Fibroblast of pulmonary artery (primary cell): Measurements from ENCODE around the gene ORC2.
"Not testable (repeated sequence)": the region's sequence is repeated elsewhere in the genome, so short reads cannot be mapped to it uniquely, and the experiment has no call there.

Source experiments
- DNase-seq: peaks from one replicate; pipeline ENCODE4 v3.0.0-alpha.2; 2010; ENCODE audit warnings: low read depth
- H3K4me3 ChIP-seq: replicated peaks from 2 replicates; pipeline ENCODE4 v1.5.1; 2011; ENCODE audit warnings: low read depth, mild to moderate bottlenecking, control low read depth, low read length, moderate library complexity
- TF ChIP-seq, protein P1 (sequence below): IDR thresholded peaks from 2 replicates; pipeline ENCODE4 v1.5.1; 2011; ENCODE audit warnings: mild to moderate bottlenecking, control low read depth, low read length, inconsistent platforms; ENCODE audit errors: missing control alignments

Gene ORC2

GRCh38 chr2:200901459-200902072, 61.9 kb downstream of the ORC2 start:
- TF ChIP-seq, protein P1, sequence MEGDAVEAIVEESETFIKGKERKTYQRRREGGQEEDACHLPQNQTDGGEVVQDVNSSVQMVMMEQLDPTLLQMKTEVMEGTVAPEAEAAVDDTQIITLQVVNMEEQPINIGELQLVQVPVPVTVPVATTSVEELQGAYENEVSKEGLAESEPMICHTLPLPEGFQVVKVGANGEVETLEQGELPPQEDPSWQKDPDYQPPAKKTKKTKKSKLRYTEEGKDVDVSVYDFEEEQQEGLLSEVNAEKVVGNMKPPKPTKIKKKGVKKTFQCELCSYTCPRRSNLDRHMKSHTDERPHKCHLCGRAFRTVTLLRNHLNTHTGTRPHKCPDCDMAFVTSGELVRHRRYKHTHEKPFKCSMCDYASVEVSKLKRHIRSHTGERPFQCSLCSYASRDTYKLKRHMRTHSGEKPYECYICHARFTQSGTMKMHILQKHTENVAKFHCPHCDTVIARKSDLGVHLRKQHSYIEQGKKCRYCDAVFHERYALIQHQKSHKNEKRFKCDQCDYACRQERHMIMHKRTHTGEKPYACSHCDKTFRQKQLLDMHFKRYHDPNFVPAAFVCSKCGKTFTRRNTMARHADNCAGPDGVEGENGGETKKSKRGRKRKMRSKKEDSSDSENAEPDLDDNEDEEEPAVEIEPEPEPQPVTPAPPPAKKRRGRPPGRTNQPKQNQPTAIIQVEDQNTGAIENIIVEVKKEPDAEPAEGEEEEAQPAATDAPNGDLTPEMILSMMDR, result peak; percentile 84
- H3K4me3 ChIP-seq, result no peak overlapping the region
- DNase-seq, result peak; percentile 94

- no peak for DNase-seq
- no peak overlapping the region for H3K4me3 ChIP-seq
- TF ChIP-seq, protein P1, result no peak
These were observed 64.0 kb downstream of the ORC2 start for GRCh38 chr2:200899482-200899881.

- peak; percentile 99 for DNase-seq
- H3K4me3 ChIP-seq, result peak within 1 kb of the TSS; percentile 99
- TF ChIP-seq, protein P1, result no peak
These were observed 74.5 kb downstream of the ORC2 start, which contains the start of the genes NIF3L1 and PPIL3 for GRCh38 chr2:200888704-200889625. NIF3L1 (plus strand) TSS chr2:200889371; CDS start chr2:200891944, 2,573 bp downstream. PPIL3 (minus strand) TSS chr2:200889077; CDS start chr2:200887615, 1,462 bp downstream.

DNA sequence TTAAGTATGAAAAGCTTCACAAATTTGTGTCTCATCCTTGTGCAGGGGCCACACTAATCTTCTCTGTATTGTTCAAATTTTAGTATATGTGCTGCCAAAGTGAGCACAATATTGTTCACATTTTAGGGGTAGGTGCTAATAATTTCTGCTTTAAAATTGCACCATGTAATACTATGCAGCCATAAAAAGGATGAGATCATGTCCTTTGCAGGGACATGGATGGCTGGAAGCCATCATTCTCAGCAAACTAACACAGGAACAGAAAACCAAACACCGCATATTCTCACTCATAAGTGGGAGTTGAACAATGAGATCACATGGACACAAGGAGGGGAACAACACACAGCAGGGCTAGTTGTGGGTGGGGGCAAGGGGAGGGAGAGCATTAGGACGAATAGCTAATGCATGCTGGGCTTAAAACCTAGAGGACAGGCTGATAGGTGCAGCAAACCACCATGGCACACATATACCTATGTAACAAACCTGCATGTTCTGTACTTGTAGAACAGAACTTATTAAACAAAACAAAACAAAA, 81.7 kb downstream of the ORC2 start:
- DNase-seq, result not testable (repeated sequence)

DNA sequence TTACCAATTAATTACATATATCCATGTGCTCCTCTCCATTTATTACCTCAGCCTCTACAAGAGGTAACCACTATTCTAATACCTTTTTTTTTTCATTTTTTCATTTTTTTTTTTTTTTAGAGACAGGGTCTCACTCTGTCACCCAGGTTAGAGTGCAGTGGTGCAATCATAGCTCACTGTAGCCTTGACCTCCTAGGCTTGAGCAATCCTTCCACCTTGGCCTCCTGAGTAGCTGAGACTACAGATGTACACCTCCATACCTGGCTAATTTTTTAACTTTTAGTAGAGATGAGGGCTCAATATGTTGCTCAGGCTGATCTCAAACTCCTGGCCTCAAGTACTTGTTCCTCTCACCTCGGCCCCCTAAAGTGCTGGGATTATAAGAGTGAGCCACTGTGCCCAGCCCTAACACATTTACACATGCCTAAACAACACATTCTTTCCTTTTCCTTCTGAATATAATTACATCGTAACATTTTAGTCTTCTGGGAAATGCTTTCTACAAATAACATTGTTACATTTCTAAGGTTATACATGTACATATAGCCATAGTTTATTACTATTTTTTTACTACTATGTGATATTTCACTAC, 85.1 kb downstream of the ORC2 start:
- H3K4me3 ChIP-seq, result no peak overlapping the region
- no peak for DNase-seq
- TF ChIP-seq, protein P1, result no peak

More for the DNA sequence above, 81.7 kb downstream of the ORC2 start:
- not testable (repeated sequence) for H3K4me3 ChIP-seq

DNA sequence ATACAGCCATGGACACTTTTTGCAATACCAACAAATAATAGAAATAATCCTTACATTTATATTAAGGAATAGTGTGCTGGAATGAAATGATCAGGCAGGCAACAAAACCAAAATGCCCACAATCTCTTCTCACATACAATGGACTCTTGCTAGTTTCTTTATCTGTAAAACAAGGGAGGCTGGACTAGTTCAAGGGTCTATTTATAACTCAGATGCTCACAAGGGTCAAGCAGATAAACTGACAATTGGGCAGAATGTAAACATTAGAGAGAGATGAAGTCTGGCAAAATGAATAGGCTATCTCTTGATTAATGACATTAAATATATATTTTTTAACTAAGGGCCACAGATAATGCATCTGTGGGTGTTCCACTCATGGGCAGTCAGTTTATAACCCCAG, 86.0 kb downstream of the ORC2 start:
- no peak for DNase-seq
- TF ChIP-seq, protein P1, result no peak
- no peak overlapping the region for H3K4me3 ChIP-seq

DNA sequence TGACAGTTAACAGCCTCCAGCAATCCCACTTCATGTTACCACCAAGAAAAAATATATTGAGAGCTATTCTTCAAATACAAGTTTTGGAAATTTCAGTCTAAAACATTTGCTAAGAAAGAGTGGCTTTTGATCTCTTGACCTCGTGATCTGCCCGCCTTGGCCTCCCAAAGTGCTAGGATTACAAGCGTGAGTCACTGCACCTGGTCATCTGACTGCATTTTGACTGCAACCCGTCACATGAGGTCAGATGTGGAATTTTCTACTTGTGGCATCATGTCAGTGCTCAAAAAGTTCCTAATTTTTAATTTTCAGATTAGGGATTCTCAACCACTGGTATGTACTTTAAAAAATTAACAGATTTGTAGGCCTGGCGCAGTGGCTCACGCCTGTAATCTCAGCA, 89.9 kb downstream of the ORC2 start:
- no peak overlapping the region for H3K4me3 ChIP-seq
- TF ChIP-seq, protein P1, result no peak
- no peak for DNase-seq
